CMK (cell line): Measurements from ENCODE around the gene ADD3.
"Not testable (repeated sequence)": the region's sequence is repeated elsewhere in the genome, so short reads cannot be mapped to it uniquely, and the experiment has no call there.

Source experiments
- DNase-seq: peaks from one replicate; pipeline ENCODE4 v3.0.0-alpha.2; 2010; ENCODE audit warnings: low read depth

The ADD3 gene

GRCh38 chr10:109977382-109977806, 30.4 kb upstream of the ADD3 start:
- no peak for DNase-seq

- DNase-seq = peak; percentile 14
Observed at GRCh38 chr10:109978481-109978880, 29.3 kb upstream of the ADD3 start.

GRCh38 chr10:109979215-109979614, 28.6 kb upstream of the ADD3 start:
- DNase-seq = no peak

- no peak for DNase-seq
Observed at GRCh38 chr10:109981650-109982049, 26.1 kb upstream of the ADD3 start.

- no peak for DNase-seq
Observed at GRCh38 chr10:109982123-109982522, 25.7 kb upstream of the ADD3 start.

GRCh38 chr10:109982812-109983211, 25.0 kb upstream of the ADD3 start:
- no peak for DNase-seq

- DNase-seq = no peak
Observed at GRCh38 chr10:109984013-109984412, 23.8 kb upstream of the ADD3 start.

- DNase-seq = not testable (repeated sequence)
Observed at GRCh38 chr10:109985768-109986167, 22.0 kb upstream of the ADD3 start.

- DNase-seq = no peak
Observed at GRCh38 chr10:109987452-109988211, 20.2 kb upstream of the ADD3 start.

- no peak for DNase-seq
Observed at GRCh38 chr10:109988212-109988596, 19.6 kb upstream of the ADD3 start.

- DNase-seq = no peak
Observed at GRCh38 chr10:109991266-109991855, 16.4 kb upstream of the ADD3 start.

GRCh38 chr10:109992485-109992884, 15.3 kb upstream of the ADD3 start:
- no peak for DNase-seq

- DNase-seq = no peak
Observed at GRCh38 chr10:109993551-109994330, 14.0 kb upstream of the ADD3 start.

GRCh38 chr10:109994711-109995577, 12.8 kb upstream of the ADD3 start:
- no peak for DNase-seq

GRCh38 chr10:109995595-109995994, 12.2 kb upstream of the ADD3 start:
- DNase-seq = no peak

GRCh38 chr10:109996225-109996624, 11.6 kb upstream of the ADD3 start:
- DNase-seq = no peak

GRCh38 chr10:109996766-109997171, 11.0 kb upstream of the ADD3 start:
- DNase-seq = no peak

GRCh38 chr10:109997233-109997632, 10.6 kb upstream of the ADD3 start:
- DNase-seq = no peak

GRCh38 chr10:109998513-109998912, 9.3 kb upstream of the ADD3 start:
- no peak for DNase-seq

GRCh38 chr10:110002801-110003523, 4.8 kb upstream of the ADD3 start:
- no peak for DNase-seq

- no peak for DNase-seq
Observed at GRCh38 chr10:110003524-110003885, 4.3 kb upstream of the ADD3 start.
